HepG2 (cell line): ENCODE results near the gene ITGB2. TPM values are rescaled to one million over a fixed set of nuclear protein-coding genes. Genes with fewer than 3 reads are reported as not detected.
A peak's percentile ranks its signal among the peaks of the same experiment; 100 is the strongest.

Experiments
- ETS1 ChIP-seq: sonication (generic); formaldehyde crosslinking; IDR thresholded peaks from 2 replicates; pipeline ENCODE4 v1.4.0; 2020; ENCODE audit warnings: missing genetic modification reagents
- ETV6 ChIP-seq: sonication (generic); formaldehyde crosslinking; conservative IDR thresholded peaks from 2 replicates; pipeline ENCODE4 v1.4.0; 2020; ENCODE audit warnings: missing genetic modification reagents
- FOXO1 ChIP-seq: sonication (generic); formaldehyde crosslinking; IDR thresholded peaks from 2 replicates; pipeline ENCODE4 v1.4.0; 2020; ENCODE audit warnings: missing genetic modification reagents
- IRF2 ChIP-seq: IDR thresholded peaks from 2 replicates; pipeline ENCODE4 v1.6.1; 2018; ENCODE audit warnings: missing genetic modification reagents, missing compliant biosample characterization
- KLF6 ChIP-seq: IDR thresholded peaks from 2 replicates; pipeline ENCODE4 v1.8.0; 2016; ENCODE audit warnings: missing biosample characterization, missing genetic modification reagents
- MNT ChIP-seq: fragments of 450-650 bp; IDR thresholded peaks from 2 replicates; pipeline ENCODE4 v1.6.1; 2016
- MXD4 ChIP-seq: IDR thresholded peaks from 2 replicates; pipeline ENCODE4 v1.6.1; 2016; ENCODE audit warnings: mild to moderate bottlenecking, missing biosample characterization, missing genetic modification reagents
- NKX3-1 ChIP-seq: sonication (generic); formaldehyde crosslinking; IDR thresholded peaks from 2 replicates; pipeline ENCODE4 v1.5.0; 2020; ENCODE audit warnings: missing genetic modification reagents
- SMAD1 ChIP-seq: sonication (generic); formaldehyde crosslinking; IDR thresholded peaks from 2 replicates; pipeline ENCODE4 v1.4.0; 2020; ENCODE audit warnings: missing genetic modification reagents, low read depth, mild to moderate bottlenecking, borderline replicate concordance
- SOX5 ChIP-seq: IDR thresholded peaks from 2 replicates; pipeline ENCODE4 v1.6.1; 2016; ENCODE audit warnings: borderline replicate concordance
- TAF15 ChIP-seq: fragments of 200-400 bp; formaldehyde crosslinking; IDR thresholded peaks from one replicate; pipeline ENCODE4 v1.6.1; 2018; ENCODE audit warnings: mild to moderate bottlenecking, low read depth, low read length; ENCODE audit not compliant: poor library complexity, severe bottlenecking
- ZBED4 ChIP-seq: sonication (generic); formaldehyde crosslinking; IDR thresholded peaks from 2 replicates; pipeline ENCODE4 v1.4.0; 2020; ENCODE audit warnings: missing genetic modification reagents, borderline replicate concordance
- ZFP91 ChIP-seq: sonication (generic); formaldehyde crosslinking; IDR thresholded peaks from 2 replicates; pipeline ENCODE4 v1.9.0; 2022; ENCODE audit warnings: missing genetic modification reagents, mild to moderate bottlenecking, borderline replicate concordance
- ZNF138 ChIP-seq: sonication (generic); formaldehyde crosslinking; IDR thresholded peaks from 2 replicates; pipeline ENCODE4 v1.5.0; 2020; ENCODE audit warnings: mild to moderate bottlenecking, low read depth, missing genetic modification reagents
- ZNF20 ChIP-seq: sonication (generic); formaldehyde crosslinking; IDR thresholded peaks from 2 replicates; pipeline ENCODE4 v1.4.0; 2020; ENCODE audit warnings: mild to moderate bottlenecking, moderate library complexity, missing genetic modification reagents
- ZNF576 ChIP-seq: sonication (generic); formaldehyde crosslinking; IDR thresholded peaks from 2 replicates; pipeline ENCODE4 v1.4.0; 2020; ENCODE audit warnings: mild to moderate bottlenecking, missing genetic modification reagents
- ZNF703 ChIP-seq: sonication (generic); formaldehyde crosslinking; IDR thresholded peaks from 2 replicates; pipeline ENCODE4 v1.5.1; 2020; ENCODE audit warnings: missing genetic modification reagents, mild to moderate bottlenecking, moderate library complexity, borderline replicate concordance
- ZNF747 ChIP-seq: sonication (generic); formaldehyde crosslinking; IDR thresholded peaks from 2 replicates; pipeline ENCODE4 v1.8.1; 2023; ENCODE audit warnings: missing genetic modification reagents, mild to moderate bottlenecking, borderline replicate concordance
- polyA plus RNA-seq, 8 experiments: library from polyadenylated mRNA; depleted of rRNA in 3 of 8; stranded (reverse) in 7 of 8; unstranded in 1 of 8; fragments of >200 nt; fragmentation: Illumina TruSeq in 4 of 8; extraction: Trizol in 4 of 8; gene quantifications; 2 replicates each; pipeline versions ENCODE4 v1.2.1 to v1.2.3, GENCODE V29; 2011 to 2016; ENCODE audit warnings: low read depth in 4 of 8, missing spikeins in 1 of 8, mixed read lengths in 1 of 8; ENCODE audit not compliant: insufficient read depth in 1 of 8
- total RNA-seq, 5 experiments: library from RNA; depleted of rRNA; stranded (reverse); fragments of >200 nt; fragmentation: Illumina TruSeq; extraction: Trizol; gene quantifications; 2 replicates each; pipeline ENCODE4 v1.2.3, GENCODE V29; 2016; ENCODE audit warnings: low read depth in 1 of 5

ITGB2 gene
- total and polyA plus RNA-seq, 2 of the 13 experiments (the other 11 are each of a cell fraction or from before 2014, with no cell fraction given), result 4.2 to 18.0 TPM

GRCh38 chr21:44873356-44874239 is 47.1 kb downstream of the ITGB2 start, which contains the start of gene PTTG1IP (continued):
- TF ChIP-seq ETV6 (CRISPR knock-in tag) (no peak), ZNF138 (CRISPR knock-in tag) (peak; percentile 75; the same call in 1 of the 2 replicates), SMAD1 (CRISPR knock-in tag) (peak; percentile 34; the same call in 1 of the 2 replicates), FOXO1 (CRISPR knock-in tag) (peak; percentile 33; the same call in 1 of the 2 replicates), ZBED4 (CRISPR knock-in tag) (peak; percentile 10; the same call in 1 of the 2 replicates), MXD4 (CRISPR knock-in tag) (peak; percentile 18; the same call in 1 of the 2 replicates), KLF6 (CRISPR knock-in tag) (peak; percentile 68; the same call in 1 of the 2 replicates), ETS1 (CRISPR knock-in tag) (0 out of 2 replicates have a peak, but pooled peaks have one; percentile 56), ZNF703 (CRISPR knock-in tag) (no peak), SOX5 (0 out of 2 replicates have a peak, but pooled peaks have one; percentile 34), ZNF576 (CRISPR knock-in tag) (no peak), MNT (peak; percentile 47), ZFP91 (CRISPR knock-in tag) (peak; percentile 65; the same call in 1 of the 2 replicates), ZNF20 (CRISPR knock-in tag) (no peak), ZNF747 (CRISPR knock-in tag) (0 out of 2 replicates have a peak, but pooled peaks have one; percentile 27), IRF2 (CRISPR knock-in tag) (peak; percentile 51; the same call in 1 of the 2 replicates), TAF15 (no peak), NKX3-1 (peak; percentile 14; the same call in 1 of the 2 replicates)
